Bronchial epithelial cell (primary cell): Measurements from ENCODE around the gene IL36RN. TPM values are rescaled to one million over a fixed set of nuclear protein-coding genes. Genes with fewer than 3 reads are reported as not detected.

Source experiments
- DNase-seq: peaks from one replicate; pipeline ENCODE4 v3.0.0-alpha.2; 2010; ENCODE audit warnings: low read depth
- FAIRE-seq: peaks from 2 replicates; lab custom pipeline; 2011; peaks lifted over from hg19 to GRCh38; lab: Jason Lieb, UNC
- H3K27me3 ChIP-seq: 2 replicates; pipeline ENCODE4 v1.5.1; 2011; ENCODE audit warnings: low read length; ENCODE audit not compliant: control insufficient read depth, insufficient read depth
- H3K36me3 ChIP-seq: 2 replicates; pipeline ENCODE4 v1.5.1; 2011; ENCODE audit warnings: low read length; ENCODE audit not compliant: control insufficient read depth, insufficient read depth
- H3K4me3 ChIP-seq: 2 replicates; pipeline ENCODE4 v1.5.1; 2011; ENCODE audit warnings: mild to moderate bottlenecking, low read depth, low read length, control low read depth
- CTCF ChIP-seq: IDR thresholded peaks from 2 replicates; pipeline ENCODE4 v1.5.1; 2011; ENCODE audit warnings: mild to moderate bottlenecking, moderate library complexity, low read length, control low read depth, inconsistent platforms; ENCODE audit not compliant: insufficient read depth, severe bottlenecking
- total RNA-seq: library from RNA; depleted of rRNA; stranded (reverse); fragments of >200 nt; gene quantifications from 2 replicates; pipeline ENCODE4 v1.2.1, GENCODE V29; 2014

The IL36RN gene
- total RNA-seq, 1 donor from 2014 or later: 1.1 TPM

GRCh38 chr2:113061896-113062770, 3.1 kb downstream of the IL36RN start:
- no peak overlapping the region for H3K4me3 ChIP-seq
- H3K36me3 ChIP-seq: no peaks in the 10 kb centered on the region
- TF ChIP-seq CTCF: no peak
- no peaks in the 10 kb centered on the region for H3K27me3 ChIP-seq
- FAIRE-seq: no peak
- no peak for DNase-seq

GRCh38 chr2:113064281-113064680, 5.3 kb downstream of the IL36RN start:
- FAIRE-seq (no peak), DNase-seq (no peak)
- H3K27me3 ChIP-seq: no peaks in the 10 kb centered on the region
- no peaks in the 10 kb centered on the region for H3K36me3 ChIP-seq
- TF ChIP-seq CTCF: no peak
- no peak overlapping the region for H3K4me3 ChIP-seq

- TF ChIP-seq CTCF: no peak
- H3K36me3 ChIP-seq: no peaks in the 10 kb centered on the region
- FAIRE-seq: no peak
- H3K27me3 ChIP-seq: no peaks in the 10 kb centered on the region
- H3K4me3 ChIP-seq: no peak overlapping the region
- DNase-seq: no peak
Observed at GRCh38 chr2:113064898-113065297, 5.9 kb downstream of the IL36RN start.

GRCh38 chr2:113067681-113068080, 8.7 kb downstream of the IL36RN start, which contains the start of gene IL1F10:
IL1F10 (plus strand) TSS chr2:113067970; CDS start chr2:113072739, 4,769 bp downstream.
- H3K4me3 ChIP-seq: no peak within 1 kb of the TSS
- FAIRE-seq (peak; percentile 75), DNase-seq (no peak)
- H3K36me3 ChIP-seq: no peaks in the 10 kb centered on the region
- no peak for TF ChIP-seq CTCF
- H3K27me3 ChIP-seq: no peaks in the 10 kb centered on the region

GRCh38 chr2:113068249-113068648, 9.3 kb downstream of the IL36RN start:
- DNase-seq: no peak
- H3K4me3 ChIP-seq: no peak overlapping the region
- FAIRE-seq: no peak
- H3K36me3 ChIP-seq: no peaks in the 10 kb centered on the region
- H3K27me3 ChIP-seq: no peaks in the 10 kb centered on the region
- no peak for TF ChIP-seq CTCF
